GM19193 (cell line): ENCODE measurements around the gene FTCDNL1.
A peak's percentile ranks its signal among the peaks of the same experiment; 100 is the strongest.

Experiments used
- POLR2A ChIP-seq: IDR thresholded peaks from 4 replicates; pipeline ENCODE4 v1.6.1; 2011; ENCODE audit not compliant: insufficient read depth, insufficient read length; ENCODE audit errors: extremely low read depth

The FTCDNL1 gene

GRCh38 chr2:199850718-199851500, at the start of gene FTCDNL1:
Gene FTCDNL1, minus strand, starts transcription at chr2:199851192. Its CDS starts 2,230 bp downstream, at chr2:199848962.
- peak; percentile 66 for TF ChIP-seq POLR2A

GRCh38 chr2:199896617-199897016, 45.6 kb upstream of the FTCDNL1 start:
- TF ChIP-seq POLR2A: no peak

- no peak for TF ChIP-seq POLR2A
Observed at GRCh38 chr2:199895406-199895805, 44.4 kb upstream of the FTCDNL1 start.

DNA sequence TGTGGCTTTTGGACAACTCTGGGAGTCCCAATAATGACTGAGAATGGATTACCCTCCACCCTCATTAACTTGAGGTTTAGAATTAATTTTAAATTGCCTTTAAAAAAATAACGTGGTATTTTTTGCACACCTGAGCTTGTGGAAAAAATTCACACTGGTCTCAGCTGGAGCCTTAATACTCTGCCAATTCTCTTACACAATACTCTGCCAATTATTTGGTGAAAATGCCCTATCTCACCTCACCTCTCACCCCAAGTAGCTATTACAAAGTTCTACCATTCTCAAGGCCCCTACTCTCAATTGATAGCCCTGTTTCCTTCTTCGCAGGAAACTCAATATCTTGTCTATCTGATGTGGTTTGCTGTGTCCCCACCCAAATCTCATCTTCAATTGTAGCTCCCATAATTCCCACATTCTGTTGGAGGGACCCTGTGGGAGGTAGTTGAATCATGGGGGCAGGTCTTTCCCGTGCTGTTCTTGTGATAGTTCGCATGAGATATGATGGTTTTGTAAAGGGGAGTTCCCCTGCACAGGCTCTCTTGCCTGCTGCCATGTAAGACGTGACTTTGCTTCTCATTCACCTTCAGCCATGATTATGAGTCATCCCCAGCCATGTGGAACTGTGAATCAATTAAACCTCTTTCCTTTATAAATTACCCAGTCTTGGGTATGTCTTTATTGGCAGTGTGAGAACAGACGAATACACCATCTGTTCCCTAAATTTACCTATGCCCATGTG, 32.7 kb upstream of the FTCDNL1 start:
- TF ChIP-seq POLR2A: no peak

GRCh38 chr2:199882667-199883066, 31.7 kb upstream of the FTCDNL1 start:
- no peak for TF ChIP-seq POLR2A

- TF ChIP-seq POLR2A: no peak
Observed at GRCh38 chr2:199875400-199875799, 24.4 kb upstream of the FTCDNL1 start.

DNA sequence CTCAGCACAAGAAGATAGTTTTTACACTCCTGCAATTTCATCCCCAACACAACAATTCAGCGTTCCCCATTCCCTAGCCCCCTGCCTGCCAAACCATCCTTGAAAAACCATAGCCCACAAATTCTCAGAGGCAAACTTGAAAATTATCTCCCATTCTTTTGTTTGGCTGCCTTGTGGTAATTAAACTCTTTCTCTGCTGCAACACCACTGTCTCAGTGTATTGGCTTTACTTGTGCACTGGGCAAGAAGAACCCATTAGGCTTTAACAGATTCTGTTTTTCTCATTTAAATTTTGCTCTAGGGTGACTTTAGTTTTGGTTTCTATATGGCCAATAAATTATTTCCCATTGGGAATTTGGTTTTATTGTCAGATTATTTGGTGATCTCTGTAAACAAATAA, 23.2 kb upstream of the FTCDNL1 start:
- TF ChIP-seq POLR2A: no peak

- no peak for TF ChIP-seq POLR2A
Observed at GRCh38 chr2:199870581-199870980, 19.6 kb upstream of the FTCDNL1 start.

GRCh38 chr2:199869653-199870052, 18.7 kb upstream of the FTCDNL1 start:
- no peak for TF ChIP-seq POLR2A

DNA sequence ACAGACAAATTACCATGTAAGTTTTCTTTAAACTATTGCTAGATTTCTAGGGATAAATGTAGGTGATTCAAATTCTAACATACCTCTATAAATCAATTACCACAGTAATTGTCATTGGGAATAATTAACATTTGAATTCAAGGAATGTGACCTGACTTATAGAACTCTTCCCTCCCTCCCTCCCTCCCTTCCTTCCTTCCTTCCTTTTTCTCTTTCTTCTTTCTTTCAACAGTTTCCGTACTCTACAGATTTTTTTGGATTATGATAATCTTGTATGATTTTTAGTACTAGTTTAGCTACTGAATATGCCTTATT, 18.2 kb upstream of the FTCDNL1 start:
- no peak for TF ChIP-seq POLR2A

- no peak for TF ChIP-seq POLR2A
Observed at GRCh38 chr2:199868431-199869226, 17.6 kb upstream of the FTCDNL1 start.

- no peak for TF ChIP-seq POLR2A
Observed at GRCh38 chr2:199865905-199866304, 14.9 kb upstream of the FTCDNL1 start.

- TF ChIP-seq POLR2A: no peak
Observed at GRCh38 chr2:199862788-199863187, 11.8 kb upstream of the FTCDNL1 start.

- no peak for TF ChIP-seq POLR2A
Observed at GRCh38 chr2:199861132-199861774, 10.3 kb upstream of the FTCDNL1 start.

DNA sequence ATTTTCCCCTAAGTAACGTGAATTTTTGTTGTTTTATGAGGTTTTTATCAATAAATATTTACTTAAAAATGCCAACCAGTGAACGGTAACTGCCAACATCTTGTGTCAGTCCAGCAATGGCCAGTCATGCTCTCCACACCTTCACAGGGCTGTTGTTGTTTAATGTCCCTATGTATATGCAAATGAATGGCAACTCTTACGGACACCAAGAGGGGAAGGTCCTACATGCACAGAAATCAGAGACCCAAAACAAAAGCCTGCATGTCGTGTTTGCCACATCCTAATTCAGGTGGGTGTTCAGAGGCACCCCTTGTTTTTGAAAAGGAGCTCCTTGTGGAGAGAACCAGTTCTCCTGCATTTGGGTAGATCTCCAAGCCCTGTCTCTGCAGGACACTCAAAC, 4.8 kb upstream of the FTCDNL1 start:
- TF ChIP-seq POLR2A: no peak

DNA sequence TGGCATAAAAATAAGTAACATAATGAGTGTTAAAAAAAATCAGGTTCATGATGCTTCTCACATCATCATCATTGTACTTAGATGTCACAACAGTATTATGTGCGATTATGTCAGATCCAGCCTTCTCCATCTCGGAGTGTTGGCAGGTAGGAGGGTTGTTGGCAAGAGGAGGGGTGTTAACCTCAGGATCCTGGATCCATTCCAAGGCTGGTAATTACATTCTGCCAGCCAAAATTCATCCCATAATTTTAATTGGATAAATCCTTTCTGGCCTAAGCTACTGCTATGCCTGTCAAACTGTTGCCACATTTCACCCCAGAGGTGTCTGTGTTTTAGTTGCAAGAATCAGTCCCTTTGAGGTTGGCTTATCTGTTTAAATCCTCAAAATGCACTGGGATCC, 891 bp upstream of the FTCDNL1 start:
- no peak for TF ChIP-seq POLR2A

DNA sequence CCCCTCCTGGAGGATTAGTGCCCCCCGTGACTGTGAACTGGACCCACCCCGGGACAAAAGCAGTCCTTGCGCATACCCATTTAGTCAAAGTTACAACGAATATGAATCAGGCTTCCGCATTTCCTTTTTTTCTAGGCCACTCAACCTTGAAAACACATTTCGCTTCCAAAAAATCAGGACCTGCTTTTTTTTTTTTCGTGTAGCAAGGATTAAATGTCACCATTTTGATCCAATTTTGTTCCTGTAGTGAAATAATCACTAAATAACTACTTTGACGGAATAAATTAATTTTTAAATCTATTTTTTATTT, 464 bp upstream of the FTCDNL1 start:
- TF ChIP-seq POLR2A: no peak
